ENCODE measurements around the gene ROR1.

ROR1 gene

DNA sequence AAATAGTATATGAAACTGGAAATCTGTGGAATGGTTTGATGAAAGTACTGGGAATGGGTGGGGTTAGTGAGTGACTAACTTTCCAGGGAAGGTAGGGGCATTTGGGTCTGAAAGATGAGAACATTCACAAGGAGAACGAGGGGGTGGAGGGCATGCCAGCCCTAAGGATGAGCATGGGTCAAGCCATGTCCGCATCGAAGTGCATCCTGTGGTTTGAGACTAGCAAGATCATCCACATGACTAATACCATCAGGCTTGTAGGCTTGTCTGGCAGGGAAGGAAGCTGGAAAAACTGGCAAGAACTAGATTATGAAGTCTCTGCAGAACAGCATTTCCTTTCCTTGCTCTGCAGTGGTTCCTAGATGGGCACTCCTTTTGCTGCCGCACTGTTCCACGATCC lies 359.2 kb downstream of the ROR1 start:
- no peaks in the 10 kb centered on the region for H3K36me3 ChIP-seq (ENCODE audit: control insufficient read depth, insufficient read depth, low read length)
- H3K79me2 ChIP-seq: no peaks in the 10 kb centered on the region
- peaks cover 2% of the 10 kb centered on the region for H3K4me1 ChIP-seq
- H3K4me3 ChIP-seq (ENCODE audit: low read depth, low read length): no peak overlapping the region
- no peaks in the 10 kb centered on the region for H3K9me3 ChIP-seq (ENCODE audit: control insufficient read depth, low read length)
- no peak for TF ChIP-seq CTCF (IDR thresholded peaks at IDR 0.05)
- H3K27me3 ChIP-seq (ENCODE audit: control insufficient read depth, insufficient read depth, low read length): no peaks in the 10 kb centered on the region
- H3K4me2 ChIP-seq (ENCODE audit: low read length): no peak overlapping the region
- no peak overlapping the region for H3K9ac ChIP-seq
- no peak overlapping the region for H2AFZ ChIP-seq
- no peak overlapping the region for H3K27ac ChIP-seq

GRCh38 chr1:64135462-64136223 lies 361.8 kb downstream of the ROR1 start:
- Histone ChIP-seq H3K9me3 (ENCODE audit: control insufficient read depth, low read length) (no peaks in the 10 kb centered on the region), H3K36me3 (ENCODE audit: control insufficient read depth, insufficient read depth, low read length) (no peaks in the 10 kb centered on the region), H3K4me3 (ENCODE audit: low read depth, low read length) (no peak overlapping the region), H3K9ac (no peak overlapping the region), H3K27me3 (ENCODE audit: control insufficient read depth, insufficient read depth, low read length) (no peaks in the 10 kb centered on the region), H3K4me2 (ENCODE audit: low read length) (no peak overlapping the region), H2AFZ (no peak overlapping the region), H3K79me2 (no peaks in the 10 kb centered on the region), H3K4me1 (peaks cover 2% of the 10 kb centered on the region), H3K27ac (no peak overlapping the region)
- TF ChIP-seq CTCF (IDR thresholded peaks at IDR 0.05): no peak

GRCh38 chr1:64136296-64136695 lies 362.5 kb downstream of the ROR1 start:
- H3K27ac ChIP-seq: no peak overlapping the region

DNA sequence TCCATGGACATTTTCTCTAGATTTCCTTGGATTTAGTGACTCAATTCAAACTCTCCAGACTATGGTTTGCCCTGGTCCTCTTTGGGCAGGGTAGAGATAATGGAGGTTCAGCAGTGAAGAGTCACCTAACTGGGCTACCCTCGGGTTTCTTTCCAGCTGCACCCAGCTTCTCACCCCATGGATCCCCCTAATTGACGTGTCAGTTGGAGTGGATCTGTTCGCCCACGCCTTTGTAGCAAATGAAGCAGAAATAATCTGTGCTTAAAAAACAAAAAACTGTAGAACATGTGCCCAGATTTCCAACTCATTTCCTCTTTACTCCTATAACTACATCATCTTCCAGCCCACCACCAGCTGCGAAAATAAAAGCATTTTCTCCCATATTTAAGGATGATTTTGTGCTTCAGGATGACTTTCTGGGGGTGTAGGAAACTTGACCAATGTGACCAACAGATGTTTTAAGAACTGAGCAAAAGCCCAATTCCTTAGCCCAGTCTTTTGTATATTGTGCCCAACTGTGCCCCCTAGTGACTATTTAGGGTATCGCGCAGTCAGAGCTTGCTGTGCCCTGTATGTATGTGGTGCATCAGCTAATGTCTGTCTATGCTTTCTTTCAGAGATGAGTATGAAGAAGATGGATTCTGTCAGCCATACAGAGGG lies 363.1 kb downstream of the ROR1 start:
- H3K4me1 ChIP-seq: peaks cover 2% of the 10 kb centered on the region
- H3K36me3 ChIP-seq (ENCODE audit: control insufficient read depth, insufficient read depth, low read length): no peaks in the 10 kb centered on the region
- H3K27ac ChIP-seq: no peak overlapping the region
- no peaks in the 10 kb centered on the region for H3K27me3 ChIP-seq (ENCODE audit: control insufficient read depth, insufficient read depth, low read length)
- TF ChIP-seq CTCF (IDR thresholded peaks at IDR 0.05): peak; percentile 81
- H3K4me2 ChIP-seq (ENCODE audit: low read length): no peak overlapping the region
- H2AFZ ChIP-seq: no peak overlapping the region
- no peaks in the 10 kb centered on the region for H3K9me3 ChIP-seq (ENCODE audit: control insufficient read depth, low read length)
- H3K9ac ChIP-seq: no peak overlapping the region
- H3K4me3 ChIP-seq (ENCODE audit: low read depth, low read length): no peak overlapping the region
- H3K79me2 ChIP-seq: no peaks in the 10 kb centered on the region

More at GRCh38 chr1:64136296-64136695, 362.5 kb downstream of the ROR1 start:
- H3K9me3 ChIP-seq (ENCODE audit: control insufficient read depth, low read length): no peaks in the 10 kb centered on the region
- no peak overlapping the region for H2AFZ ChIP-seq
- no peak overlapping the region for H3K4me2 ChIP-seq (ENCODE audit: low read length)
- no peak overlapping the region for H3K9ac ChIP-seq
- no peaks in the 10 kb centered on the region for H3K27me3 ChIP-seq (ENCODE audit: control insufficient read depth, insufficient read depth, low read length)
- no peak overlapping the region for H3K4me3 ChIP-seq (ENCODE audit: low read depth, low read length)
- H3K79me2 ChIP-seq: no peaks in the 10 kb centered on the region
- no peaks in the 10 kb centered on the region for H3K36me3 ChIP-seq (ENCODE audit: control insufficient read depth, insufficient read depth, low read length)
- peaks cover 2% of the 10 kb centered on the region for H3K4me1 ChIP-seq
- TF ChIP-seq CTCF (IDR thresholded peaks at IDR 0.05): no peak

Data from parathyroid adenoma (tissue), 2 donors.